A549 (cell line): ENCODE measurements around the gene ALDH1L1. TPM values are rescaled to one million over a fixed set of nuclear protein-coding genes. Genes with fewer than 3 reads are reported as not detected.
A peak's percentile ranks its signal among the peaks of the same experiment; 100 is the strongest.

Experiments used
- ATAC-seq, 2 experiments: fragments of 200-7000 bp in 1 of 2; fragments of >200 bp in 1 of 2; cut with Nextera tagmentation in 1 of 2; cut with Tn5 transposase in 1 of 2; 3 replicates each; pipeline versions ENCODE4 v1.8.0 to v1.9.1; 2018 to 2020; ENCODE audit warnings: mild to moderate bottlenecking in 1 of 2, moderate library complexity in 1 of 2
- CTCF ChIA-PET: fragments of 300-600 bp; sonication (Branson Sonifier 250); formaldehyde crosslinking; extraction: SDS; loops from one replicate; lab custom pipeline; 2021; ENCODE audit warnings: antibody characterized with exemption, inconsistent platforms; lab: Yijun Ruan, JAX
- POLR2A ChIA-PET: fragments of 350-600 bp; formaldehyde crosslinking; extraction: SDS; loops from one replicate; lab custom pipeline; 2021; ENCODE audit warnings: antibody characterized with exemption, inconsistent platforms; lab: Yijun Ruan, JAX
- DNase-seq, 2 experiments: peaks; one replicate each; pipeline versions ENCODE4 v3.0.0 to v3.0.0-alpha.2; 2011 to 2016; ENCODE audit warnings: low read depth in 1 of 2, low spot score in 1 of 2
- FAIRE-seq: peaks from 2 replicates; lab custom pipeline; 2011; peaks lifted over from hg19 to GRCh38; lab: Jason Lieb, UNC
- H3K27ac ChIP-seq, 2 experiments: fragments of >200 bp; sonication (Bioruptor Twin); formaldehyde crosslinking; 3 replicates each; pipeline ENCODE4 v1.5.1; 2016 to 2017
- H3K4me1 ChIP-seq: fragments of >200 bp; sonication (Bioruptor Twin); formaldehyde crosslinking; 3 replicates; pipeline ENCODE4 v1.6.1; 2016
- H3K4me2 ChIP-seq: fragments of >200 bp; sonication (Bioruptor Twin); formaldehyde crosslinking; 3 replicates; pipeline ENCODE4 v1.6.1; 2016
- H3K4me3 ChIP-seq: fragments of >200 bp; sonication (Bioruptor Twin); formaldehyde crosslinking; 3 replicates; pipeline ENCODE4 v1.5.1; 2016
- H3K9me3 ChIP-seq: fragments of >200 bp; sonication (Bioruptor Twin); formaldehyde crosslinking; 3 replicates; pipeline ENCODE4 v1.6.1; 2016
- BCL3 ChIP-seq: fragments of >200 bp; sonication (Bioruptor Twin); formaldehyde crosslinking; IDR thresholded peaks from 3 replicates; pipeline ENCODE4 v1.6.1; 2016
- CBX8 ChIP-seq: fragments of 200-600 bp; sonication (generic); IDR thresholded peaks from 2 replicates; pipeline ENCODE4 v1.6.1; 2016
- CHD2 ChIP-seq: fragments of 150-350 bp; IDR thresholded peaks from 2 replicates; pipeline ENCODE4 v1.6.1; 2014; ENCODE audit warnings: low read length; ENCODE audit not compliant: partially characterized antibody
- EHF ChIP-seq: fragments of 250-450 bp; sonication (Bioruptor Pico); IDR thresholded peaks from 2 replicates; pipeline ENCODE4 v1.5.0; 2020; ENCODE audit warnings: mild to moderate bottlenecking
- FOSB ChIP-seq: fragments of 250-450 bp; sonication (Bioruptor Pico); IDR thresholded peaks from 2 replicates; pipeline ENCODE4 v1.5.0; 2020; ENCODE audit warnings: mild to moderate bottlenecking, moderate library complexity
- FOSL2 ChIP-seq, 2 experiments: fragments of 450-650 bp in 1 of 2; fragments of >200 bp in 1 of 2; sonication (Bioruptor Twin) in 1 of 2; formaldehyde crosslinking; IDR thresholded peaks; 2 replicates each; pipeline versions ENCODE4 v1.5.0 to v1.6.1; 2016 to 2020; ENCODE audit warnings: mild to moderate bottlenecking in 1 of 2, moderate library complexity in 1 of 2
- HDAC2 ChIP-seq: fragments of 200-600 bp; sonication (generic); IDR thresholded peaks from 2 replicates; pipeline ENCODE4 v1.6.1; 2016
- HOXA7 ChIP-seq: fragments of 250-450 bp; sonication (Bioruptor Pico); IDR thresholded peaks from 2 replicates; pipeline ENCODE4 v1.5.0; 2020; ENCODE audit warnings: mild to moderate bottlenecking, moderate library complexity
- JUNB ChIP-seq: fragments of >200 bp; sonication (Bioruptor Twin); formaldehyde crosslinking; IDR thresholded peaks from 2 replicates; pipeline ENCODE4 v1.6.1; 2016
- KDM1A ChIP-seq: fragments of 200-600 bp; sonication (generic); IDR thresholded peaks from 2 replicates; pipeline ENCODE4 v1.6.1; 2016; ENCODE audit warnings: low read depth, mild to moderate bottlenecking
- KDM5A ChIP-seq: fragments of 200-600 bp; sonication (generic); IDR thresholded peaks from 2 replicates; pipeline ENCODE4 v1.6.1; 2016; ENCODE audit warnings: antibody characterized with exemption, mild to moderate bottlenecking
- MYC ChIP-seq: IDR thresholded peaks from 2 replicates; pipeline ENCODE4 v1.6.1; 2012; ENCODE audit warnings: mild to moderate bottlenecking, inconsistent platforms, low read length, improper control_type of control experiment, borderline replicate concordance
- NFE2L2 ChIP-seq: fragments of 150-350 bp; conservative IDR thresholded peaks from 2 replicates; pipeline ENCODE4 v1.6.1; 2014; ENCODE audit warnings: low read length
- NPAS2 ChIP-seq: fragments of 250-450 bp; sonication (Bioruptor Pico); IDR thresholded peaks from 2 replicates; pipeline ENCODE4 v1.8.0; 2022; ENCODE audit warnings: mild to moderate bottlenecking, moderate library complexity, borderline replicate concordance
- POLR2A ChIP-seq: IDR thresholded peaks from 2 replicates; pipeline ENCODE4 v1.6.1; 2012; ENCODE audit warnings: mild to moderate bottlenecking, low read length
- RNF2 ChIP-seq: fragments of 200-600 bp; sonication (generic); IDR thresholded peaks from 2 replicates; pipeline ENCODE4 v1.6.1; 2016; ENCODE audit warnings: low read depth, mild to moderate bottlenecking, antibody characterized with exemption, moderate library complexity, borderline replicate concordance
- TP53 ChIP-seq: fragments of 250-450 bp; sonication (Bioruptor Pico); IDR thresholded peaks from 2 replicates; pipeline ENCODE4 v1.5.0; 2021; ENCODE audit warnings: mild to moderate bottlenecking, moderate library complexity
- USF2 ChIP-seq: fragments of 450-650 bp; IDR thresholded peaks from 2 replicates; pipeline ENCODE4 v1.6.1; 2014; ENCODE audit warnings: antibody characterized with exemption
- ZFP36 ChIP-seq: fragments of 450-650 bp; IDR thresholded peaks from 2 replicates; pipeline ENCODE4 v1.6.1; 2014; ENCODE audit warnings: borderline replicate concordance; ENCODE audit not compliant: partially characterized antibody
- WGBS: methylation state at CpG from one replicate; pipeline ENCODE4 v1.1.6; 2017; ENCODE audit errors: missing lambda C conversion rate; 5-methylcytosine and 5-hydroxymethylcytosine counted together
- polyA plus RNA-seq, 4 experiments: library from polyadenylated mRNA; depleted of rRNA in 3 of 4; stranded (reverse); fragments of >200 nt; fragmentation: RNase III in 1 of 4; extraction: RNeasy Plus Mini Kit Qiagen cat#74134 plus additional on column Dnase treatment in 1 of 4; gene quantifications; 2 replicates in 3 of 4; 3 replicates in 1 of 4; pipeline ENCODE4 v1.2.3, GENCODE V29; 2011 to 2017
- TF ChIP-seq, protein P1 (sequence below): fragments of >200 bp; sonication (Bioruptor Twin); formaldehyde crosslinking; IDR thresholded peaks from 3 replicates; pipeline ENCODE4 v1.5.1; 2016
- TF ChIP-seq, protein P2 (sequence below): fragments of 150-350 bp; IDR thresholded peaks from 2 replicates; pipeline ENCODE4 v1.6.1; 2014; ENCODE audit warnings: low read depth, mild to moderate bottlenecking, low read length

Gene ALDH1L1
- polyA plus RNA-seq, 2 of the 4 experiments (the other 2 are of a cell fraction) = 0.14 to 0.18 TPM

GRCh38 chr3:126157083-126157768 is 23.2 kb downstream of the ALDH1L1 start (continued):
- TF ChIP-seq USF2 (no peak), CBX8 (no peak), BCL3 (no peak), KDM5A (no peak), HOXA7 (CRISPR knock-in tag) (no peak), RNF2 (no peak), TP53 (CRISPR knock-in tag) (no peak), EHF (CRISPR knock-in tag) (no peak), KDM1A (no peak), ZFP36 (no peak)

GRCh38 chr3:126156468-126156867 is 23.9 kb downstream of the ALDH1L1 start:
- peak; percentile 28 to 30 for DNase-seq
- H3K4me2 ChIP-seq = no peak overlapping the region
- no peak for FAIRE-seq
- 58% methylated on average over 5 of the region's 8 CpGs for WGBS
- H3K4me3 ChIP-seq = no peak overlapping the region
- H3K4me1 ChIP-seq = no peaks in the 10 kb centered on the region
- TF ChIP-seq HOXA7 (CRISPR knock-in tag) (no peak), HDAC2 (no peak), USF2 (peak; percentile 86)
- CTCF ChIA-PET = interaction anchor here (1.4 to 1.6 kb wide), 2 partner anchors 22 to 56 kb away, joined by 3 read pairs; no protein-coding TSS in a partner anchor
- H3K9me3 ChIP-seq = no peaks in the 10 kb centered on the region
- H3K27ac ChIP-seq = no peak overlapping the region
- ATAC-seq = peak in 1 of 2 experiments; percentile 42; a peak in 1 of 6 replicates
- POLR2A ChIA-PET = no interaction called here

DNA sequence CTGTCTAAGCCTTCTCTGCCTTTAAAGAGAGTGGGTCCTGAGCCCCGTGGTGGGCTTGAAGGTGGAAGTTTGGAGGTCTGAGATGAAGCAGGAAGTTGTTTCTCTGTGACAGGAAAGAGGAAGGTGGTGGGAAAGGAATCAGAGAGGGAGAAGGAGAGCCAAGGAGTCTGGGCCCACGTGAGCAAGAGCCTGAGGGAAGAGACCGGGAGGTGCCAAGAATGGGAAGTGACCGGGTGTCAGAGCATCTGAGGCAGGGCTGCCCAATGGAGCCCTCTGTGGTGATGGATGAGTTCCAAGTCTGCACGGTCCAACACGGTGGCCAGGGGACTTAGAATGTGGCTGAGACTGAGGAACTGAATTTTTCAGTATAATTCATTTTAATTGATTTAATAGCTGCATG is 24.6 kb downstream of the ALDH1L1 start:
- Histone ChIP-seq H3K4me3 (no peak overlapping the region), H3K4me1 (no peaks in the 10 kb centered on the region), H3K27ac (no peak overlapping the region), H3K4me2 (no peak overlapping the region), H3K9me3 (no peaks in the 10 kb centered on the region)
- ChIA-PET POLR2A (no interaction called here), CTCF (interaction anchor here (1.4 to 1.6 kb wide), 2 partner anchors 21 to 57 kb away, joined by 3 read pairs; no protein-coding TSS in a partner anchor)
- DNase-seq = no peak
- ATAC-seq = no peak
- FAIRE-seq = no peak
- TF ChIP-seq CHD2 (no peak), FOSB (CRISPR knock-in tag) (no peak), POLR2A (no peak), NPAS2 (no peak), NFE2L2 (no peak), FOSL2 (IDR thresholded peaks at IDR 0.05) (no peak), FOSL2 (CRISPR knock-in tag; IDR thresholded peaks at IDR 0.05) (no peak), HOXA7 (CRISPR knock-in tag) (no peak), USF2 (no peak), MYC (no peak), JUNB (no peak), ZFP36 (no peak)
- TF ChIP-seq, protein P1, sequence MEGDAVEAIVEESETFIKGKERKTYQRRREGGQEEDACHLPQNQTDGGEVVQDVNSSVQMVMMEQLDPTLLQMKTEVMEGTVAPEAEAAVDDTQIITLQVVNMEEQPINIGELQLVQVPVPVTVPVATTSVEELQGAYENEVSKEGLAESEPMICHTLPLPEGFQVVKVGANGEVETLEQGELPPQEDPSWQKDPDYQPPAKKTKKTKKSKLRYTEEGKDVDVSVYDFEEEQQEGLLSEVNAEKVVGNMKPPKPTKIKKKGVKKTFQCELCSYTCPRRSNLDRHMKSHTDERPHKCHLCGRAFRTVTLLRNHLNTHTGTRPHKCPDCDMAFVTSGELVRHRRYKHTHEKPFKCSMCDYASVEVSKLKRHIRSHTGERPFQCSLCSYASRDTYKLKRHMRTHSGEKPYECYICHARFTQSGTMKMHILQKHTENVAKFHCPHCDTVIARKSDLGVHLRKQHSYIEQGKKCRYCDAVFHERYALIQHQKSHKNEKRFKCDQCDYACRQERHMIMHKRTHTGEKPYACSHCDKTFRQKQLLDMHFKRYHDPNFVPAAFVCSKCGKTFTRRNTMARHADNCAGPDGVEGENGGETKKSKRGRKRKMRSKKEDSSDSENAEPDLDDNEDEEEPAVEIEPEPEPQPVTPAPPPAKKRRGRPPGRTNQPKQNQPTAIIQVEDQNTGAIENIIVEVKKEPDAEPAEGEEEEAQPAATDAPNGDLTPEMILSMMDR = no peak
- TF ChIP-seq, protein P2, sequence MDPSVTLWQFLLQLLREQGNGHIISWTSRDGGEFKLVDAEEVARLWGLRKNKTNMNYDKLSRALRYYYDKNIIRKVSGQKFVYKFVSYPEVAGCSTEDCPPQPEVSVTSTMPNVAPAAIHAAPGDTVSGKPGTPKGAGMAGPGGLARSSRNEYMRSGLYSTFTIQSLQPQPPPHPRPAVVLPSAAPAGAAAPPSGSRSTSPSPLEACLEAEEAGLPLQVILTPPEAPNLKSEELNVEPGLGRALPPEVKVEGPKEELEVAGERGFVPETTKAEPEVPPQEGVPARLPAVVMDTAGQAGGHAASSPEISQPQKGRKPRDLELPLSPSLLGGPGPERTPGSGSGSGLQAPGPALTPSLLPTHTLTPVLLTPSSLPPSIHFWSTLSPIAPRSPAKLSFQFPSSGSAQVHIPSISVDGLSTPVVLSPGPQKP = no peak
- 36% methylated on average over 6 of the region's 6 CpGs for WGBS
